OCI-LY7 (cell line): ENCODE measurements around the gene PRKAG2. TPM values are rescaled to one million over a fixed set of nuclear protein-coding genes. Genes with fewer than 3 reads are reported as not detected.

Source experiments
- BruUV-seq: library from RNA; stranded (reverse); fragments of 400-500 nt; replicated peaks from 2 replicates; lab custom pipeline; 2021; lab: Mats Ljungman, UMichigan
- CTCF ChIA-PET: fragments of 300-600 bp; sonication (Branson Sonifier 250); formaldehyde crosslinking; loops from one replicate; lab custom pipeline; 2022; ENCODE audit warnings: antibody characterized with exemption; ENCODE audit not compliant: unreplicated experiment; lab: Charles Lee
- POLR2A ChIA-PET: fragments of 300-600 bp; sonication (Branson Sonifier 250); formaldehyde crosslinking; loops from one replicate; lab custom pipeline; 2022; ENCODE audit warnings: antibody characterized with exemption; lab: Charles Lee
- DNase-seq: peaks from one replicate; pipeline ENCODE4 v3.0.0-alpha.2; 2015; ENCODE audit warnings: low spot score
- H2AFZ ChIP-seq: fragments of 200-600 bp; sonication (generic), shearing (Covaris generic); 2 replicates; pipeline ENCODE4 v1.6.1; 2014; ENCODE audit warnings: mild to moderate bottlenecking, antibody characterized with exemption, low read length, moderate library complexity
- H3K27ac ChIP-seq: fragments of 200-600 bp; sonication (generic); 2 replicates; pipeline ENCODE4 v1.5.1; 2014; ENCODE audit warnings: mixed run types, low read depth, mild to moderate bottlenecking, moderate library complexity, low read length, inconsistent platforms; ENCODE audit not compliant: poor library complexity, severe bottlenecking
- H3K36me3 ChIP-seq: fragments of 200-600 bp; sonication (generic); 2 replicates; pipeline ENCODE4 v1.6.1; 2014; ENCODE audit warnings: mild to moderate bottlenecking, antibody characterized with exemption, low read length, moderate library complexity, mixed read lengths; ENCODE audit not compliant: insufficient read depth
- H3K4me1 ChIP-seq: fragments of 200-600 bp; sonication (generic); 2 replicates; pipeline ENCODE4 v1.5.1; 2014; ENCODE audit warnings: mild to moderate bottlenecking, low read length; ENCODE audit not compliant: insufficient read depth, poor library complexity, severe bottlenecking
- H3K4me2 ChIP-seq: fragments of 200-600 bp; sonication (generic); 2 replicates; pipeline ENCODE4 v1.6.1; 2014; ENCODE audit warnings: mild to moderate bottlenecking, low read length
- H3K4me3 ChIP-seq: fragments of 200-600 bp; sonication (generic); 2 replicates; pipeline ENCODE4 v1.5.1; 2014; ENCODE audit warnings: mild to moderate bottlenecking, low read depth, low read length; ENCODE audit not compliant: poor library complexity, severe bottlenecking
- H3K79me2 ChIP-seq: fragments of 200-600 bp; sonication (generic); 2 replicates; pipeline ENCODE4 v1.6.1; 2016; ENCODE audit warnings: low read depth, mild to moderate bottlenecking, low read length, moderate library complexity, mixed read lengths; ENCODE audit not compliant: insufficient read depth
- H3K9me2 ChIP-seq: fragments of 200-600 bp; sonication (generic); 2 replicates; pipeline ENCODE4 v1.6.1; 2016; ENCODE audit warnings: mild to moderate bottlenecking, low read length, mixed read lengths; ENCODE audit not compliant: insufficient read depth
- H3K9me3 ChIP-seq: fragments of 200-600 bp; sonication (generic); 2 replicates; pipeline ENCODE4 v1.6.1; 2014; ENCODE audit warnings: mild to moderate bottlenecking, mixed run types, low read length, mixed read lengths
- H4K20me1 ChIP-seq: fragments of 200-600 bp; sonication (generic); 2 replicates; pipeline ENCODE4 v1.6.1; 2014; ENCODE audit warnings: mild to moderate bottlenecking, antibody characterized with exemption, low read length, moderate library complexity, mixed read lengths; ENCODE audit not compliant: insufficient read depth
- EZH2phosphoT487 ChIP-seq: fragments of 200-600 bp; sonication (generic); IDR thresholded peaks from 2 replicates; pipeline ENCODE4 v1.6.1; 2018; ENCODE audit warnings: low read depth, borderline replicate concordance, mild to moderate bottlenecking, mixed run types, antibody characterized with exemption, low read length, moderate library complexity, mixed read lengths
- intact Hi-C: fragments of 100-400 bp; cut with micrococcal nuclease; formaldehyde crosslinking; loops from one replicate; pipeline ENCODE4 v1.10.0; 2022; ENCODE audit not compliant: unreplicated experiment
- total RNA-seq, 2 experiments: library from RNA; depleted of rRNA in 1 of 2; stranded (reverse); fragments of >200 nt in 1 of 2; shearing (Covaris generic) in 1 of 2; gene quantifications; 2 replicates each; pipeline ENCODE4 v1.2.3, GENCODE V29; 2014 to 2022
- TF ChIP-seq, protein P1 (sequence below): fragments of 200-600 bp; sonication (generic); conservative IDR thresholded peaks from 2 replicates; pipeline ENCODE4 v1.5.1; 2014; ENCODE audit warnings: mild to moderate bottlenecking, antibody characterized with exemption, low read length, moderate library complexity, mixed read lengths

The PRKAG2 gene
- total RNA-seq, 2 experiments from 2014 or later, result 1.2 to 5.1 TPM

DNA sequence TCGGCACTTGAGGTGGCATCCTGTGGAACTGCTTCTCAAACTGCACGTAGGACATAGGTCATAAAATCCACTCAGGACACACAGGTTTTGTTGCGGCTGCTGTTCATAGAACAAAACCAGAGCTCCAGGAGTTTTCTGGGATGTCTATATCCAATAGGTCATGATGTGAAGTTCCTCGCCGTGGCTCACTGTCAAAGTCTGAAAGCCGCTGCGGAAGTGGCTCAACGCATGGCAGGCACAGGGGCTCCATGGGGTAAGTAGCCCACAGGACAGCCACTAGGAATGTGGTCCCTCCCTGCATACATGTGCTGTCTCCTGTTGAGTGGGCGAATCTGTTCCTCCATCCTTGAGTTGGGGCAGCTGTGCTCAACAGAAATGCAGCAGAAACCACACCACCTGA, 72.2 kb downstream of the PRKAG2 start:
- TF ChIP-seq, protein P1, sequence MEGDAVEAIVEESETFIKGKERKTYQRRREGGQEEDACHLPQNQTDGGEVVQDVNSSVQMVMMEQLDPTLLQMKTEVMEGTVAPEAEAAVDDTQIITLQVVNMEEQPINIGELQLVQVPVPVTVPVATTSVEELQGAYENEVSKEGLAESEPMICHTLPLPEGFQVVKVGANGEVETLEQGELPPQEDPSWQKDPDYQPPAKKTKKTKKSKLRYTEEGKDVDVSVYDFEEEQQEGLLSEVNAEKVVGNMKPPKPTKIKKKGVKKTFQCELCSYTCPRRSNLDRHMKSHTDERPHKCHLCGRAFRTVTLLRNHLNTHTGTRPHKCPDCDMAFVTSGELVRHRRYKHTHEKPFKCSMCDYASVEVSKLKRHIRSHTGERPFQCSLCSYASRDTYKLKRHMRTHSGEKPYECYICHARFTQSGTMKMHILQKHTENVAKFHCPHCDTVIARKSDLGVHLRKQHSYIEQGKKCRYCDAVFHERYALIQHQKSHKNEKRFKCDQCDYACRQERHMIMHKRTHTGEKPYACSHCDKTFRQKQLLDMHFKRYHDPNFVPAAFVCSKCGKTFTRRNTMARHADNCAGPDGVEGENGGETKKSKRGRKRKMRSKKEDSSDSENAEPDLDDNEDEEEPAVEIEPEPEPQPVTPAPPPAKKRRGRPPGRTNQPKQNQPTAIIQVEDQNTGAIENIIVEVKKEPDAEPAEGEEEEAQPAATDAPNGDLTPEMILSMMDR, result no peak
- no peak for TF ChIP-seq EZH2phosphoT487
- Histone ChIP-seq H2AFZ (no peak overlapping the region), H3K27ac (no peak overlapping the region), H3K9me3 (no peaks in the 10 kb centered on the region), H4K20me1 (no peaks in the 10 kb centered on the region), H3K9me2 (no peaks in the 10 kb centered on the region), H3K4me2 (no peak overlapping the region), H3K4me3 (no peak overlapping the region), H3K4me1 (no peaks in the 10 kb centered on the region), H3K36me3 (no peaks in the 10 kb centered on the region), H3K79me2 (no peaks in the 10 kb centered on the region)
- intact Hi-C loops, result no loop called here
- ChIA-PET POLR2A (no interaction called here), CTCF (no interaction called here)
- BruUV-seq, result no TSS peak
- DNase-seq, result no peak

DNA sequence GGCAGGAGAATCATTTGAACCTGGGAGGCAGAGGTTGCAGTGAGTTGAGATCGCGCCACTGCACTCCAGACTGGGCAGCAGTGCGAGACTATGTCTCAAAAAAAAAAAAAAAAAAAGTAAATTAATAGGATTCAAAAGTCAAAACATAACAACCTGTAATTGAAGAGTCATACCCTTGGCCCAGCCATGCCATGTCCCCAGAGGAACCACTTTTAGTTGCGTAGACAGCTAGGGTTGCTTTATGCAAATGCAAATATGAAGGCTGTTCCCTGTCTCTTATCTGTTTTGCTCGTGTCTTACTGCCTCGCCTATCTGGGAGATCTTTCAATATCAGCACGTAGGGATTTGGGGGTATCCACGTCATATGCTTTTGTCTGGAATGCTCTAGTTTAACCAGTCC, 73.1 kb downstream of the PRKAG2 start:
- DNase-seq, result no peak
- ChIA-PET CTCF (no interaction called here), POLR2A (no interaction called here)
- Histone ChIP-seq H3K4me3 (no peak overlapping the region), H3K79me2 (no peaks in the 10 kb centered on the region), H4K20me1 (no peaks in the 10 kb centered on the region), H3K36me3 (no peaks in the 10 kb centered on the region), H3K27ac (no peak overlapping the region), H3K4me1 (no peaks in the 10 kb centered on the region), H3K4me2 (no peak overlapping the region), H3K9me3 (no peaks in the 10 kb centered on the region), H2AFZ (no peak overlapping the region), H3K9me2 (no peaks in the 10 kb centered on the region)
- TF ChIP-seq, protein P1, result no peak
- TF ChIP-seq EZH2phosphoT487, result no peak
- intact Hi-C loops, result no loop called here
- no TSS peak for BruUV-seq

DNA sequence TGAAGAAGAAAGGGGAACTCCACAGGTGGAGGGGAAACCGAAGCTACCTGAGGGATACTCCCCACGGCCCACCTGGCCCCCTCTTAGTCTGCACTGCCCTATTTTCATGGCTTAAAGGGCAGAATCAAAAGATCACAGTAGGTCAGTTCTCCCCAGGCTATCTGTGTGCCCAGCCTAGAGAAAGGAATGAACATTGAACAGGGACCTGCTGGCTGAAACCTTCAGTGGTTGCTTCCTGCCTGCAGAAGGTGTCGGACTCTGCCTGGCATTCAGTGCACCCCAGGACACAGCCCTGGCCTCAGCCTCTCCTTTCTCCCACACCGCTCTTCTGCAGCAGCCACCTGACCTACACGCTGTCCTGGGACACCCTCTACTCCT, 74.5 kb downstream of the PRKAG2 start:
- Histone ChIP-seq H3K4me2 (no peak overlapping the region), H3K9me3 (no peaks in the 10 kb centered on the region), H4K20me1 (no peaks in the 10 kb centered on the region), H3K9me2 (no peaks in the 10 kb centered on the region), H3K4me3 (no peak overlapping the region), H3K4me1 (no peaks in the 10 kb centered on the region), H3K79me2 (no peaks in the 10 kb centered on the region), H3K27ac (no peak overlapping the region), H2AFZ (no peak overlapping the region), H3K36me3 (no peaks in the 10 kb centered on the region)
- BruUV-seq, result no TSS peak
- TF ChIP-seq, protein P1, result no peak
- TF ChIP-seq EZH2phosphoT487, result no peak
- ChIA-PET POLR2A (no interaction called here), CTCF (no interaction called here)
- DNase-seq, result no peak
- intact Hi-C loops, result no loop called here
